Body of pancreas (tissue), 4 donors: ENCODE data around the gene RIN3.

Source experiments
- CTCF ChIP-seq, 7 experiments: fragments of 450-650 bp in 4 of 7; fragments of 200-600 bp in 3 of 7; sonication (generic) in 3 of 7; IDR thresholded peaks; one replicate each; pipeline ENCODE4 v1.5.1; 2016 to 2019; ENCODE audit warnings: antibody characterized with exemption in 7 of 7
- POLR2A ChIP-seq, 3 donors: fragments of 450-650 bp; IDR thresholded peaks; one replicate each; pipeline ENCODE4 v1.6.1; 2016; ENCODE audit warnings: antibody characterized with exemption in 3 of 3, mild to moderate bottlenecking in 2 of 3

- TF ChIP-seq CTCF (IDR thresholded peaks at IDR 0.05) = no peak
- TF ChIP-seq POLR2A (IDR thresholded peaks at IDR 0.05) = peak in 1 of 3 donors; percentile 10
These were observed 190.6 kb downstream of the RIN3 start for GRCh38 chr14:92704036-92704804.
